Fibroblast of villous mesenchyme (primary cell): ENCODE measurements around the gene TMEM106B. TPM values are rescaled to one million over a fixed set of nuclear protein-coding genes. Genes with fewer than 3 reads are reported as not detected.

Source experiments
- DNase-seq: peaks from one replicate; pipeline ENCODE4 v3.0.0-alpha.2; 2010; ENCODE audit warnings: low read depth
- H3K4me3 ChIP-seq: 2 replicates; pipeline ENCODE4 v1.5.1; 2011; ENCODE audit warnings: low read depth, mild to moderate bottlenecking, low read length
- total RNA-seq: library from RNA; depleted of rRNA; stranded (reverse); fragments of >200 nt; gene quantifications from 2 replicates; pipeline ENCODE4 v1.2.3, GENCODE V29; 2012
- TF ChIP-seq, protein P1 (sequence below): IDR thresholded peaks from 2 replicates; pipeline ENCODE4 v1.5.1; 2012; ENCODE audit warnings: low read depth, mild to moderate bottlenecking, low read length; ENCODE audit not compliant: insufficient read depth

The TMEM106B gene
- total RNA-seq, 1 donor, result 79.0 TPM

DNA sequence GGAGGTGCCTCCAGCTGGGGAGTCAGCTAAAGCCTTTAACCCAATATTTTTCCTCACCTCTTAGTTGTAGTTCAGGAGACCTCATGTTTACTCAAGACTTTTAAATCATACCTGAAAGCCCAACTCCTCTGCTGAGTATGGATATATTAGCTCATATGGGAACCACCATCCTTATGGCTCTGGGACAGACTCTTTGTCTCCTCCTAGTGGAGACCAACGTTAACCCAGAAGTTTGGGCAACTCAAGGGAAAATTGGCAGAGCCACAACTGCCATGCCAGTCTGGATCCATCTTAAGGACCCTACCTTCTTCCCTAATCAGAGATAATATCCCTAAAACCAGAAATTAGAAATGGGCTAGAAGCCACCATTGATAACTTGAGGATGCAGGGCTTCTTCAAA lies 80.8 kb downstream of the TMEM106B start:
- TF ChIP-seq, protein P1, sequence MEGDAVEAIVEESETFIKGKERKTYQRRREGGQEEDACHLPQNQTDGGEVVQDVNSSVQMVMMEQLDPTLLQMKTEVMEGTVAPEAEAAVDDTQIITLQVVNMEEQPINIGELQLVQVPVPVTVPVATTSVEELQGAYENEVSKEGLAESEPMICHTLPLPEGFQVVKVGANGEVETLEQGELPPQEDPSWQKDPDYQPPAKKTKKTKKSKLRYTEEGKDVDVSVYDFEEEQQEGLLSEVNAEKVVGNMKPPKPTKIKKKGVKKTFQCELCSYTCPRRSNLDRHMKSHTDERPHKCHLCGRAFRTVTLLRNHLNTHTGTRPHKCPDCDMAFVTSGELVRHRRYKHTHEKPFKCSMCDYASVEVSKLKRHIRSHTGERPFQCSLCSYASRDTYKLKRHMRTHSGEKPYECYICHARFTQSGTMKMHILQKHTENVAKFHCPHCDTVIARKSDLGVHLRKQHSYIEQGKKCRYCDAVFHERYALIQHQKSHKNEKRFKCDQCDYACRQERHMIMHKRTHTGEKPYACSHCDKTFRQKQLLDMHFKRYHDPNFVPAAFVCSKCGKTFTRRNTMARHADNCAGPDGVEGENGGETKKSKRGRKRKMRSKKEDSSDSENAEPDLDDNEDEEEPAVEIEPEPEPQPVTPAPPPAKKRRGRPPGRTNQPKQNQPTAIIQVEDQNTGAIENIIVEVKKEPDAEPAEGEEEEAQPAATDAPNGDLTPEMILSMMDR, result peak; percentile 60
- DNase-seq, result peak; percentile 14
- H3K4me3 ChIP-seq, result no peak overlapping the region

Other genes starting within 250 kb of the TMEM106B start
- gene VWDE, start 192.6 kb downstream of the TMEM106B start, total RNA-seq, result under 0.01 TPM in 1 of 2 replicates, not detected in the other